Effector CD8-positive, alpha-beta T cell (primary cell): Measurements from ENCODE around the gene GPR101.

Source experiments
- DNase-seq: peaks from one replicate; lab custom pipeline; 2025; lab: John Stamatoyannopoulos, UW
- total RNA-seq, 4 experiments: gene quantifications; one replicate each; lab custom pipeline; 2026; lab: John Stamatoyannopoulos, UW

The GPR101 gene
- 0 to 0.12 (median 0.04) reads per million in 4 experiments for total RNA-seq

GRCh38 chrX:137033774-137034507 is at the start of gene GPR101:
Gene GPR101 (minus strand): TSS chrX:137033995. CDS start chrX:137031674, 2,321 bp downstream.
- DNase-seq = no peak

- no peak for DNase-seq
These were observed 47.4 kb upstream of the GPR101 start for GRCh38 chrX:137081239-137081638.

GRCh38 chrX:137072396-137072795 is 38.6 kb upstream of the GPR101 start:
- no peak for DNase-seq

GRCh38 chrX:137071596-137071995 is 37.8 kb upstream of the GPR101 start:
- DNase-seq = no peak

- no peak for DNase-seq
These were observed 33.4 kb upstream of the GPR101 start for GRCh38 chrX:137067147-137067546.

GRCh38 chrX:137062915-137063617 is 29.3 kb upstream of the GPR101 start:
- no peak for DNase-seq

GRCh38 chrX:137058339-137059127 is 24.7 kb upstream of the GPR101 start:
- DNase-seq = no peak

GRCh38 chrX:137052643-137053235 is 18.9 kb upstream of the GPR101 start:
- DNase-seq = peak; percentile 0

GRCh38 chrX:137051978-137052642 is 18.3 kb upstream of the GPR101 start:
- DNase-seq = peak; percentile 74

GRCh38 chrX:137044893-137045292 is 11.1 kb upstream of the GPR101 start:
- no peak for DNase-seq

GRCh38 chrX:137043736-137044135 is 9.9 kb upstream of the GPR101 start:
- no peak for DNase-seq

- DNase-seq = no peak
These were observed 7.5 kb upstream of the GPR101 start for GRCh38 chrX:137041329-137041728.

GRCh38 chrX:137040113-137040794 is 6.5 kb upstream of the GPR101 start:
- DNase-seq = no peak

GRCh38 chrX:137034508-137034872 is 695 bp upstream of the GPR101 start:
- no peak for DNase-seq

- DNase-seq = no peak
These were observed 688 bp downstream of the GPR101 start for GRCh38 chrX:137032841-137033773.

- no peak for DNase-seq
These were observed 1.5 kb downstream of the GPR101 start for GRCh38 chrX:137032341-137032694.

- DNase-seq = no peak
These were observed 2.1 kb downstream of the GPR101 start for GRCh38 chrX:137031517-137032340.

- DNase-seq = no peak
These were observed 2.8 kb downstream of the GPR101 start for GRCh38 chrX:137031039-137031438.

GRCh38 chrX:137028699-137029098 is 5.1 kb downstream of the GPR101 start:
- DNase-seq = no peak
